GM21723 (cell line): Measurements from ENCODE around the gene CTSD.

Source experiments
- ATAC-seq: cut with Tn5 transposase; IDR thresholded peaks from one replicate; pipeline ENCODE4 v1.9.1; 2021; ENCODE audit warnings: mild to moderate bottlenecking, moderate library complexity; ENCODE audit not compliant: unreplicated experiment

The CTSD gene

DNA sequence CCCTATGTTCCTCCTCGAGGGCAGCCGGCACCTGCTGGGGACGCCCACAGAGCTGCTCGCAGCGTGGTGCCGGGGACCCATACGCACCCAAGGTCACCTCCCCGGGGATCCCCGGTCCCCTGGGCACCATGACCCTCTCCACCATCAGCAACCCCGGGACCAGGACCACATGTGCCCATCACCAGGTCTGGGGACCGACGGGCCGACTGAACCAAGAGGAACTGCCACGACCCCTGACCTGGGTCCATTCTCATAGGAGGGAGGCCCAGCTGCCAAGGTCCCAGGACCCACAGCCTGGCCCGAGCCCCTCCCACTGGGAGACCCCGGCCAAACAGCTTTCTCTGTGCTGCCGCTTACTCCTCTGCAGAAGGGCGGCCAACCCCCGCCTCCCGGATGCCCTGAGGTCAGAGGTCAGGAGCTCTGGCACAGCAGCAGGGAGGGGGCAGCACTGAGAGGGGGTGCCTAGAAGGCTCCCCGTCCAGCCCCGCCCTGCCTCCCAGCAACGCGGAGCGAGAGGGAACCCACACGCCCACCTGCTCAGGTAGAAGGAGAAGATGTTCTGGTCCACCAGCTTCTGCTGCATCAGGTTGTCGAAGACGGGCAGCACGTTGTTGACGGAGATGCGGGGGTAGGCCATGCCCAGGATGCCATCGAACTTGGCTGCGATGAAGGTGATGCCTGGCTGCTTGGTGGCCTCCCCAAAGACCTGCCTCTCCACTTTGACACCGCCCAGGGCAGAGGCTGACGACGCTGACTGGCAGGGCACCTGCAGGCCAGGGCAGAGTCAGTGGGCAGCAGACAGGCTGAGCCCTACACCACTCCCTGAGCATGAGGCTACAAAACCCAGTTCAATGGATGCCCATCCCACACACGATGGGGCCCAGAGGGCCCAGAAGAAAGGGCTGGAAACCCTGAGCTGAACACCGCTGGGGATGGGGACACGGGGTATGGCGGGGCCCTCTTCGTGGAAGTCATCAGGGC lies 6.6 kb downstream of the CTSD start:
- no peak for ATAC-seq

GRCh38 chr11:1755692-1756561 lies 7.8 kb downstream of the CTSD start:
- ATAC-seq = no peak

GRCh38 chr11:1755344-1755691 lies 8.4 kb downstream of the CTSD start:
- ATAC-seq = no peak

DNA sequence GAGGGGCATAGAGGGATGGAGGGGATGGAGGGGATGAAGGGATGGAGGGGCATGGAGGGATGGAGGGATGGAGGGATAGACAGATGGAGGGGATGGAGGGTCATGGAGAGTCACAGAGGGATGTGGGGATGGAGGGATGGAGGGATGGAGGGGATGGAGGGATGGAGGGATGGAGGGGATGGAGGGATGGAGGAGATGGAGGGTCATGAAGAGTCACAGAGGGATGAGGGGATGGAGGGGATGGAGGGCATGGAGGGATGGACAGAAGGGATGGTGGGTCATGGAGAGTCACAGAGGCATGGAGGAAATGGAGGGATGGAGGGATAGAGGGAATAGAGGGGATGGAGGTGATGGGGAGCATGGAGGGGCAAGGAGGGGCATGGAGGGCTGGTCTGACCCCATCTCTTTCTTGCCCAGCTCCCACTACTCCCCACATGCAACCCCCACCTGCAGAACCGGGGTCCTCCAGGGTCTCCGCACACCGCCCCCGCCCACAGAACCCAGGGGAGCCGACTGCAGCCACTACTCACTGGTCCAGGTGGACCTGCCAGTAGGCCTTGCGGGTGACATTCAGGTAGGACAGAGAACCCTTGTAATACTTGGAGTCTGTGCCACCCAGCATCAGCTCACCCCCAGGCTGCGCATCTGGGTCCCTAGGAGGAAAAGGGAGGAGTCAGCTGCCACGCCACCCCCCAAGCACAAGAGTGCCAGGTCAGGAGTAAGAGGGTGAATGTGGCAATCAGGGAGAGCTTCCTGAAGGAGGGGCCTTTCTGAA lies 9.2 kb downstream of the CTSD start:
- ATAC-seq = no peak

DNA sequence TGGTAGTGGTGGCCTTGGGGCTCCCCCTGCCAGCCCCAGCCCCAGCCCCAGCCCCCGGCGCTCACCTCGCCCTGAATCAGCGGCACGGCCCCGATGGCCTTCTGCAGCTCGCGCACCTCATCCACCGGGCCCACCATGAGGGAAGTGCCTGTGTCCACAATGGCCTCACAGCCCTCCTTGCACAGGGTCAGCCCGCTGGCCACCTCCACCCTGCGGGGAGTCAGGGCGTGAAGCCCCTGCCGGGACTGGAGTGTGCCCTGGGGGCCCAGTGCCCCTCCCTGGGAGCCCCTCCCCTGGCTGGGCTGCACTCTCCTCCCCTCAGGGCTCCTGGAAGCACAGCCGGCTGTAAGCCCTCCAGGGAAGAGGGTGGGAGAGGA lies 9.8 kb downstream of the CTSD start:
- no peak for ATAC-seq

- no peak for ATAC-seq
Measured at GRCh38 chr11:1753229-1753928, 10.3 kb downstream of the CTSD start.

GRCh38 chr11:1752907-1753228 lies 10.9 kb downstream of the CTSD start:
- no peak for ATAC-seq

DNA sequence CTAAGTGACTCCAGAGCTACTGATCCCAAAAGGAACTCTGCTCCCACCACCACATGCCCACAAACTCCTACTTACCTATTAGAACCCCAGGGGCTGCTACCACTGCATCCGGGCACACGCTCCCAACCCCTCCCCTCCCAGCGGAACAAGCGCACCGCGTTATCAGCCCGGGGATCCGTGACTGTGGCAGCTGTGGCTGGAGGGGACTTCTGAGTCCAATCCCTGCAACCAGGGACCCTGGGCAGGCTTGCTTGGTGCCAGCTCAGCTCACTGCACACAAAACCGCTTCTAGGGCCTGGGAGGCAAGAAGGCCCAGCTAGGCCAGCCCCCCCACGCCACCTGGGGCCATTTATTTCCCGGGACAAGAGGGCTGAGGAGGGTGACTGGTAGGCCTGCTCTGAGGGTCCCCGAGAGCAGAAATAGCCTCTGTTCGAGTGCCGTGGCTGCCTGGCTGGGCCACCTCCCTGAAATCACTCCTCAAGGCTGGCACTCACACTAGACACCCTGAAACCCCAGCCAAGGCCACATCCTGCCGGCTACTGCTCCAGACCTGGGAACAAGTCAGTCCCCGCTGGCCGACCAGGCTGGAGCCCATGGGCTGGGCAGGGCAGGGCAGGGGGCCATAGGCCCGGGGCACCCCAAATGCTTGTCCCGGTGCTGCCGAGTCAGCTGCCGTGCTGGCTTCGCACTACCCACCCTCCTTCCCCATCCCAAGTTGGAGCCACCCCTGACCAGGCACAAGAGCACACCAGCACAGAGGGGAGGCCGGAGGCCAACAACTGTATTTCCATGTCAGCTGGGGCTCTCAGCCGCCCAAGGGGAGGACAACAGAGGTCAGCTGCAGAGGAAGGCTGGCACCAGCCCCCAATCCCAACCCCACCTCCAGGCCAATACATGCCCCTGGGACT lies 11.5 kb downstream of the CTSD start:
- ATAC-seq = no peak

DNA sequence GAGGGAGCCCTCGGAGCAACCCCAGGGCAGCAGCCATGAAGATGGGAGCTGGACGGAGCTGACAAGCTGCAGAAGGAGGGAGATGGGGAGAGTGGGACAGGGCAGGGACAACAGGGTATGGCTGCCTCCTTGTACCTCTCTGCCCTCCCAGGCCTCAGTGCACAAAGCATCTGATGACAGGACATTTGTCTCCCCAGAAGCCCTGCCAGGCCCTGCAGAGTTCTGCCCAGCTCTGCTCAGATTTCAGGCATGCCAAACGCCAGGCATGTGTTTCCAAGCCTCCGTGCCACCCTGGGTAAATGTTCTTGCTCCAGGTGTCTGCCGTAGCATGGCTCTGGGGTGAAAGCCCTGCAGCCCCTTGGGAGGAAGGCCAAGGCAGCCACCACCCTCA lies 12.2 kb downstream of the CTSD start:
- no peak for ATAC-seq

DNA sequence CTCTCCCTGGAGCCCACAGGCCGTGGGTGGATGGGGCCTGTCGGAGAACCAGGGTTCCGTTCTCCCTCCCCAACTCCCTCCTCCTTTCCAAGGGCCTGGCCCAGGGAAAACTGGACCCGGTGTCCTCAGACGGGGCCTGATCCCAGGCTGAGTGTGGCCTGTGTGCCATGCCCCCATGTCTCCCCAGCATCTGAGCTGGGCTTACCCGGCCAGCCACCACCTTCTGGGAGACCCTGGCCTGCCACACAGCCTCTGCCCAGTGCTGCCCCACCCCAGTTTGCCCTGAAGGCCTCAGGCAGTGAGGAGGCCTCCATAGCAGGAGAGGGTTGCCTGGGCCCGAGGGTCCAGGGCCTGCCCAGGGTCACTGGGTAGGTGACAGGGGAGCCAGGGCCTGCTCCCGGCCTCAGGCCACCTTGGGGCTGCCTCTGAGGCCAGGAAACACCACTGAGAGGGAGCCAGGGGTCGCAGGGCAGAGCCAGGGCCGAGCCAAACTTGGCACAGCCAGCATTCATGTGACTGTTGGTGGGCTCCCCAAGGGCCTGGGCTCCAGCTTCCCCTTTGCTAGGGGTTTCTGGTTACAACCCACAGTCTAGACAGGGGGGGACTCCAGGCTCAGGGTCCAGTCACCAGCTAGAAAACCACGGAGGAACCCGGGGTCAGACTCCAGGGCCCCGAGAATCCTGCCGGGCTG lies 12.7 kb downstream of the CTSD start:
- ATAC-seq = no peak

DNA sequence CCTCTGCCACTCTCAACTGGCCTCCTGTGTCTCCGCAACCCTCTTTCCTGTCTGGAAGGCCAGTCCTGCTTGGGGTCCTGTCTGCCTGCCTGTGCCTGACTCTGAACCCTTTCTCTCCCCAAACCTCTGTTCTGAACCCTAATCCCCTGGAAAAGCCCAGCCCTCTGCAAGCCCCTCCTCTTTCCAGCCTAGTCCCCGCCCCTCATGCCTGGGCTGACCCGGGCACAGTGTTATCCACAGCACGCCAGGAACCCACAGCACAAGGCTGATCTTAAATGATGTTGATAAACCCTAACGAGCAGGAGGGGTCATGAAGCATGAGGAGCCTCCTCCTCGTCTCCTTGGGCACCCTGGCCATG lies 13.3 kb downstream of the CTSD start, which contains the start of gene IFITM10:
IFITM10 (minus strand) TSS at position 115 of the 359 bp plus-strand sequence. CDS start 153 bp downstream, outside the sequence.
- ATAC-seq = no peak

DNA sequence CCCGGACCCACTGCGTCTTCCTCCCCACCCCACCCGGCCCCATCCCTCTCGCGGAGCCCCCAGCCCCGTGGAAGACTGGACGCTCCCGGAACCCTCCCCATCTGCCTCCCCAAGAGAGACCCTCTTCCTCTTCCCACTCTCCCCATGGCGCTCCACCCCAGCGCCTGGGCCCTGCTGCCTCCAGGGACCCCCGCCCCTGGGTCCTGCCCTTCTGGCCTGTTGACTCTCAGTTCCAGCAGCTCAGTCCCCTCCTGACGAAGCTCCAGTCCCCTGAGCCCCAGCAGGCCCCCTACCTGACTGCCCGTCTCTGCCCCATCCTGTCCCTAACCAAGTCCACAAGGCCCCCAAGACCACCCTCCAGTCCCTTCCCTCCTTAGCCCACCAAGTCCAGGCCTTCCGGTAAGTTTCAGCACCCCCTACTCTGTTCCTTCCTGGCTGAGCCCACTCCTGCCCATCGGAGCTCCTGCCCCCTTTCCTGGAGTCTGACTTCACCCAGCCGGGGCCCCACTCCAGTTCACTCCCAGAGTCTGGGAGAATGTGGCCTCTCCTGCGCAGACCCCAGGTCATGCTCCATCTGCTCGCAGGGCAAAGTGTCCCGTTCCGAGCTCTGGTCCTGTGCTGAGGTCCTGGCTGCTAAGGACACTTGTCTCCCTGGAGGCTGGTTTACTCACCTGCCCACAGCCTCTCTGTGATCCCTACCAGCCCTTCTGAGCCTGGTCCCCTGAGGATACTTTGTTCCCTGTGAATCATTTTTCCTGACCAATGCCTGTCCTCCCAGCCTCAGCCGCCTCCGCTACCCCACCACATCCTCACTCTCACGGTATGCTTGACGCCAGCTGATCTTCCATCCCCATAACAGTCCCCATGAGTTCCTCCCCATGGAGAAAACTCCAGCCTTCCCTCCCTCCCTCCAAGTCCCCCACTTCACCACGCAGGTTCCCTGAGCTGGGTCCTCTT lies 14.1 kb downstream of the CTSD start:
- ATAC-seq = no peak

DNA sequence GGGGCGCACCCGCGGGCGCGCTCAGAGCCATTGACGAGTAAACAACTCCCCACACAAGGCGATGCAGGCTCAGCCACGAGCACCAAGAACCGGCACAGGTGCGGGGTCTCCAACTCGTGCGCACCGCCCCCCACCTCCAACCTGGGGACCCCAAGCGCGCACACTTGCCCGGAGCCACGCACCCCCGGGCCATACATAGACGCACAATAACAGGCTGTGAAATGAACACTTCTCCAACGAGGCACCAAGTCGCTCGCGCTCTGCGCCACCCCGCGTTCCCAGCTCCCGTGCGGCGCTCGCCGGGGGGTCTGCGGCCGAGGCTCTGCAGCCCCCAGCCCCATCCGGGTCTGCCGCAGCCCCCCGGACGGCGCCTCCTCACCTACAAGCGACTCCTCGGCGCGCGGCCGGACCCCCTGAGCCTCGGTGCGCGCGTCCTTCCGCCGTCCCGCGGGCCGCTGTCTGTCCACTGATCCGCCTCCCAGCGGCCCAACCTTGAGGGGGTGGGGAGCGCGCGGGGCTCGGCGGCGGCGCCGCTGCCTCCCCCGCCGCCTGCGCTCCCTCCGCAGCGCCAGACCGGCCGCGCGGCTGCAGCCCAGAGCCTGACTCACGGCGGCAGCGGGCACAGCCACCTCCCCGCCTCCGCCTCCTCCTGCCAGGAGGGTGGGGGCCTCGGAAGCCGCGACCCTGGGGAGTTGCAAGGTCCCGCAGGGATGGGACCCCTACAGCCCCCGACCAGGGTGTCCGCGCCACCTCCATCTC lies 14.9 kb downstream of the CTSD start:
- no peak for ATAC-seq

DNA sequence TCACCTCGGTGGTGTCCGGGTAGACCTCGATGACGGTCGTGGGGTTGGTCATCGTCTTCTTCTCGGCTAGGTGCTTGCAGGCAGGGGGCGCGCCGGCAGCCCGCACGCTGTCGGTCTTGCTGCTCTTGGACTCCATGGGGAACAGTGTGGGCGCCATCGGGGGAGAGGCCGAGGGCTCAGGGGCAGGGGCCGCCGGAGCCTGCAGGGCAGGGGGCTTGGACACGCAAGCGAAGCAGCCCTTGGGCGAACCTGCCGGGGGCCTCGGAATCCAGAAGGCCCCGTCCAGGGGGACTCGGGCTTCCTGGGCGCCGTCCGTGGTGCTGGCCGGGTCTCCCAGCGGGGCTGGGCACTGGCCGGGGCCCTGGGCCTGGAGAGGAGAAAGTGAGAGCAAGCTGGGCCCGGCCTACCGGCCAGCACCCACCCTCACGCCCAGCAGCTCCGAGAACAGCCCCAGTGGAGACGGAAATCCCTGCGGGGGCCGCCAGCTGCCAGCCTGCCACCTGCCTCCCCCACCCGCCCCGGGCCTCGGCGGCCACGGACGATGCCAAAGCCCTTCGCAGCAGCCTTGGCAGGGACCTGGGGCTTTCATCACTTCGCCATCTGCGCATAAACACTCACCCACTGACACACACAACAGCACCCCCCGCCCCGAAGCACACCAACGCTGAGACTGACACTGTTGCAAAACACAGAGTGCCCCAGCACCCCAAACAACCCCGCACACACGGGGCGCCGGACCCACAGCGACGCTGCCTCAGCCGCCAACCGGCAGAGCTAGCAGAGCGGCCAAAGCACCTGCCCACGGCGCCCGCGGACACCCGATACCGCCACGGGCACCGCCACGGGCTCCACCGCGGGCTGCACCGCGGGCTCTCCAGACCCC lies 15.7 kb downstream of the CTSD start:
- no peak for ATAC-seq

- no peak for ATAC-seq
Measured at GRCh38 chr11:1746956-1747752, 16.6 kb downstream of the CTSD start.
